CD4-positive, alpha-beta T cell (primary cell): ENCODE data around the gene IL4R. TPM values are rescaled to one million over a fixed set of nuclear protein-coding genes. Genes with fewer than 3 reads are reported as not detected.

Experiments
- ATAC-seq: fragments of 200-7000 bp; cut with Tn5 transposase; one replicate; pipeline ENCODE4 v1.10.0; 2022; ENCODE audit warnings: mild to moderate bottlenecking; ENCODE audit not compliant: poor library complexity
- CTCF ChIA-PET: fragments of 350-600 bp; sonication (Branson Sonifier 250); formaldehyde crosslinking; loops from one replicate; lab custom pipeline; 2021; ENCODE audit warnings: antibody characterized with exemption, inconsistent platforms; lab: Charles Lee
- POLR2A ChIA-PET: fragments of 350-600 bp; sonication (Branson Sonifier 250); formaldehyde crosslinking; loops from one replicate; lab custom pipeline; 2021; ENCODE audit warnings: antibody characterized with exemption, inconsistent platforms; lab: Charles Lee
- DNase-seq, 14 experiments: peaks; one replicate each; pipeline ENCODE4 v3.0.0-alpha.2; 2013 to 2020; ENCODE audit warnings: mixed read lengths in 2 of 14
- H3K27ac ChIP-seq, 2 donors: one replicate each; pipeline versions ENCODE4 v1.5.1 to v1.7.0; 2013; ENCODE audit warnings: low read length in 2 of 2, low read depth in 1 of 2, mild to moderate bottlenecking in 1 of 2
- H3K27me3 ChIP-seq, 2 experiments: 1 replicate in 1 of 2; 2 replicates in 1 of 2; pipeline versions ENCODE4 v1.6.1 to v1.7.0; 2013; ENCODE audit warnings: low read length in 2 of 2, control low read depth in 1 of 2, mild to moderate bottlenecking in 1 of 2, moderate library complexity in 1 of 2; ENCODE audit not compliant: insufficient read depth in 2 of 2, control insufficient read depth in 1 of 2
- H3K36me3 ChIP-seq: one replicate; pipeline ENCODE4 v1.6.1; 2013; ENCODE audit warnings: low read length, control low read depth; ENCODE audit not compliant: insufficient read depth
- H3K4me1 ChIP-seq: one replicate; pipeline ENCODE4 v1.6.1; 2013; ENCODE audit warnings: low read length, control low read depth; ENCODE audit not compliant: insufficient read depth
- H3K4me3 ChIP-seq: one replicate; pipeline ENCODE4 v1.5.1; 2013; ENCODE audit warnings: mild to moderate bottlenecking, low read length, moderate library complexity
- H3K9me3 ChIP-seq, 2 experiments: 1 replicate in 1 of 2; 2 replicates in 1 of 2; pipeline versions ENCODE4 v1.6.1 to v1.7.0; 2013; ENCODE audit warnings: low read length in 2 of 2, mild to moderate bottlenecking in 2 of 2, control low read depth in 1 of 2, moderate library complexity in 1 of 2; ENCODE audit not compliant: control insufficient read depth in 1 of 2, insufficient read depth in 1 of 2
- H3K27ac Mint-ChIP-seq: one replicate; pipeline ENCODE4 v1.8.0; 2020; ENCODE audit warnings: mixed read lengths
- H3K27me3 Mint-ChIP-seq: one replicate; pipeline ENCODE4 v1.8.0; 2021; ENCODE audit warnings: mixed read lengths
- H3K36me3 Mint-ChIP-seq: one replicate; pipeline ENCODE4 v1.8.0; 2021; ENCODE audit warnings: low read depth, mixed read lengths
- H3K4me1 Mint-ChIP-seq: one replicate; pipeline ENCODE4 v1.8.0; 2021; ENCODE audit warnings: low read depth, mixed read lengths
- H3K4me3 Mint-ChIP-seq: one replicate; pipeline ENCODE4 v1.8.0; 2020; ENCODE audit warnings: mild to moderate bottlenecking, mixed read lengths
- H3K9me3 Mint-ChIP-seq: one replicate; pipeline ENCODE4 v1.8.0; 2020; ENCODE audit warnings: mixed read lengths
- CTCF ChIP-seq: fragments of 200-600 bp; IDR thresholded peaks from one replicate; pipeline ENCODE4 v1.8.0; 2022; ENCODE audit warnings: antibody characterized with exemption, mild to moderate bottlenecking
- intact Hi-C, 2 experiments: fragments of 100-400 bp; cut with DNase I in 1 of 2; cut with micrococcal nuclease in 1 of 2; formaldehyde crosslinking; loops; one replicate each; pipeline versions ENCODE4 v1.15.1 to v1.9.0; 2023 to 2025; cut with DNase I, micrococcal nuclease
- total RNA-seq, 174 experiments: library from RNA in 2 of 174; stranded (reverse) in 2 of 174; gene quantifications; one replicate each; pipeline ENCODE4 v1.2.3 and lab custom pipeline; 2021 to 2026

IL4R gene
- total RNA-seq, 2 experiments from 2014 or later, result 145 to 147 TPM

GRCh38 chr16:27363797-27364196, 50.0 kb downstream of the IL4R start:
- Mint-ChIP-seq H3K36me3 (peaks cover 54% of the 10 kb centered on the region), H3K27me3 (no peaks in the 10 kb centered on the region), H3K4me3 (no peak overlapping the region), H3K9me3 (no peaks in the 10 kb centered on the region), H3K4me1 (peaks cover 54% of the 10 kb centered on the region), H3K27ac (peak overlapping the region; percentile 99)
- Histone ChIP-seq H3K36me3 (peaks cover 49% of the 10 kb centered on the region), H3K9me3 (peaks cover 0 to 5% of the 10 kb centered on the region in 2 experiments), H3K27me3 (no peaks in the 10 kb centered on the region), H3K4me3 (no peak overlapping the region), H3K27ac (no peak overlapping the region), H3K4me1 (peaks cover 44% of the 10 kb centered on the region)
- intact Hi-C loops, result no loop called here
- ChIA-PET CTCF (no interaction called here), POLR2A (interaction anchor here (1.0 kb wide), 1 partner anchor 129 kb away, joined by 3 read pairs; no protein-coding TSS in a partner anchor)
- no peak for TF ChIP-seq CTCF
- ATAC-seq, result no peak
- DNase-seq, result no peak

DNA sequence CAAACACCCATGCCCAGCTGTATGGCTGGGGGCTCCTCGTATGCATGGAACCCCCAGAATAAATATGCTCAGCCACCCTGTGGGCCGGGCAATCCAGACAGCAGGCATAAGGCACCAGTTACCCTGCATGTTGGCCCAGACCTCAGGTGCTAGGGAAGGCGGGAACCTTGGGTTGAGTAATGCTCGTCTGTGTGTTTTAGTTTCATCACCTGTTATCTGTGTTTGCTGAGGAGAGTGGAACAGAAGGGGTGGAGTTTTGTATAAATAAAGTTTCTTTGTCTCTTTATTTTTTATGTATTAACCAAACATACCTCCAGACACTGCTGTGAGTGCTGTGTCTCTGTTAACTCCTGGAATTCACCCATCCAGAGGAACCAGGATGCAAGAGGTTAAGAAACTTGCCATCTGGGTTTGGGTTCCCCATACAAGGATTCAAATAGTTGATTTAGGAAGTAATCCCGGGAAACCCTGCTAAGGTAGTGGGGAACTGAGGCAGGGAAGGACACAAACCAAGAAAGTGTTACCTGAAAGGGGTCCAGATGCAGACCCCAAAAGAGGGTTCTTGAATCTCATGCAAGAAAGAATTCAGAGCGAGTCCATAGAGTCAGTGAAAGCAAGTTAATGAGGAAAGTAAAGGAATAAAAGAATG, 50.8 kb downstream of the IL4R start:
- Mint-ChIP-seq H3K9me3 (no peaks in the 10 kb centered on the region), H3K27ac (peak overlapping the region; percentile 99), H3K27me3 (no peaks in the 10 kb centered on the region), H3K4me1 (peaks cover 61% of the 10 kb centered on the region), H3K36me3 (peaks cover 46% of the 10 kb centered on the region), H3K4me3 (no peak overlapping the region)
- TF ChIP-seq CTCF, result no peak
- Histone ChIP-seq H3K27me3 (no peaks in the 10 kb centered on the region), H3K36me3 (peaks cover 40% of the 10 kb centered on the region), H3K4me1 (peaks cover 49% of the 10 kb centered on the region), H3K27ac (peak overlapping the region in 1 of 2 donors; percentile 31), H3K9me3 (no peaks in the 10 kb centered on the region), H3K4me3 (no peak overlapping the region)
- ChIA-PET POLR2A (interaction anchor here (1.0 to 8.6 kb wide), 4 partner anchors 40 to 130 kb away, joined by 3 to 145 read pairs (median 70); partner anchors contain the start of gene IL21R), CTCF (interaction anchor here (0.9 to 5.2 kb wide), 2 partner anchors 131 to 195 kb away, joined by 3 to 105 read pairs; no protein-coding TSS in a partner anchor)
- DNase-seq (peak in 1 of 14 experiments; percentile 32), ATAC-seq (no peak)
- intact Hi-C loops, result loop anchor here (5.0 kb wide), 3 partner anchors 38 to 187 kb away; partner anchors contain the start of gene IL21R (in 1 of the 2)

DNA sequence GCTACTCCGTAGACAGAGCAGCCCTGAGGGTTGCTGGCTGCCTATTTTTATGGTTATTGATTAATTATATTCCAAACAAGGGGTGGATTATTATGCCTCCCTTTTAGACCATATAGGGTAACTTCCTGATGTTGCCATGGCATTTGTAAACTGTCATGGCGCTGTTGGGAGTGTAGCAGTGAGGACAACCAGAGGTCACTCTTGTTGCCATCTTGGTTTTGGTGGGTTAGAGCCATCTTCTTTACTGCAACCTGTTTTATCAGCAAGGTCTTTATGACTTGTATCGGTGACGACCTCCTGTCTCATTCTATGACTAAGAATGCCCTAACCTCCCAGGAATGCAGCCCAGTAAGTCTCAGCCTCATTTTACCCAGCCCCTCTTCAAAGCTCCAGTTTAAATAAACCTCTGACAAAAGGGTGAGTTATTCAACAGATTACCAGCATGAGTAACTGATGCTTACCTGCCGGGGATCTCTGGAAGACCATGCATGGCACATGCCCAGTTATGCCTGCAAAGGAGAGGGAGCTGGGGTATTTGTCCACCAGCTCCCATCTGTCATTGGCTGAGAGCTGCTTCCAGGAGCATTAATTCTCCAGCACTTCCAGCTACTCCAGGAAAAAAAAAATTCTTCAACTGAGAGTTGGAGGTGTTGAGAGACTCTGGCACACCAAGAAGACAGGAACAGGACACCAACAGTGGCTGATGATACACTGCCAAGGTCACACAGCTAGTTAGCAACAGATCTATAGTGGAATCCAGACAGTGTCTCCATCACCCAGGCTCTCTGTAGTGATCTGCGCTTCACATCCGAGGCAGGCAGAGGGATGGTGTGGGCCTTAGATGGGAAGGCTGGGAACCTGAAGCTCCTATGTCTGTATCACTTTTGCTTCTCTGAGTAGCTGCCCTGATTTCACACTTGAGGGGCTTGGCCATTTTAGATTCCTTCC, 51.6 kb downstream of the IL4R start:
- peaks cover 69% of the 10 kb centered on the region for H3K4me1 Mint-ChIP-seq
- POLR2A ChIA-PET, result interaction anchor here (1.1 to 8.6 kb wide), 8 partner anchors 9 to 166 kb away, joined by 3 to 145 read pairs (median 16); partner anchors contain the start of genes IL21R and KDM8

More for the DNA sequence above, 51.6 kb downstream of the IL4R start:
- H3K36me3 Mint-ChIP-seq, result peaks cover 38% of the 10 kb centered on the region
- no peaks in the 10 kb centered on the region for H3K27me3 Mint-ChIP-seq
- peaks cover 0 to 5% of the 10 kb centered on the region in 2 experiments for H3K9me3 ChIP-seq
- no peak overlapping the region for H3K4me3 Mint-ChIP-seq
- TF ChIP-seq CTCF, result no peak
- peak overlapping the region; percentile 99 for H3K27ac Mint-ChIP-seq
- H3K4me3 ChIP-seq, result no peak overlapping the region
- H3K9me3 Mint-ChIP-seq, result no peaks in the 10 kb centered on the region
- no peaks in the 10 kb centered on the region for H3K27me3 ChIP-seq
- peak overlapping the region in 1 of 2 donors; percentile 30 for H3K27ac ChIP-seq
- DNase-seq (no peak), ATAC-seq (no peak)
- intact Hi-C loops, result loop anchor here (2.0 to 5.0 kb wide), 6 partner anchors 37 to 188 kb away; partner anchors contain the start of genes IL21R (in 1 of the 2) and KDM8 (in 1 of the 2)
- peaks cover 34% of the 10 kb centered on the region for H3K36me3 ChIP-seq
- H3K4me1 ChIP-seq, result peaks cover 55% of the 10 kb centered on the region
- CTCF ChIA-PET, result interaction anchor here (0.9 to 5.2 kb wide), 6 partner anchors 43 to 256 kb away, joined by 3 to 105 read pairs (median 5); no protein-coding TSS in a partner anchor
